Measurements from ENCODE around the gene APBA2.

The APBA2 gene

GRCh38 chr15:28875461-28876000 is 10.2 kb upstream of the APBA2 start:
- H3K4me1 Mint-ChIP-seq = peaks cover 11% of the 10 kb centered on the region
- H3K36me3 Mint-ChIP-seq (ENCODE audit: low read depth) = no peaks in the 10 kb centered on the region
- no peak for TF ChIP-seq CTCF (IDR thresholded peaks at IDR 0.05; ENCODE audit: unreplicated experiment in 3 of 3)
- peak overlapping the region in 1 of 3 experiments; percentile 27 for H3K4me3 Mint-ChIP-seq
- H3K27me3 Mint-ChIP-seq (ENCODE audit: low read depth) = no peaks in the 10 kb centered on the region
- H3K9me3 Mint-ChIP-seq = peaks cover 4% of the 10 kb centered on the region
- H3K27ac Mint-ChIP-seq = peak overlapping the region in 2 of 3 experiments; percentile 67 to 69

GRCh38 chr15:28876131-28876844 is 9.5 kb upstream of the APBA2 start:
- Mint-ChIP-seq H3K27me3 (ENCODE audit: low read depth) (no peaks in the 10 kb centered on the region), H3K4me3 (no peak overlapping the region), H3K27ac (peak overlapping the region in 2 of 3 experiments; percentile 67 to 69), H3K4me1 (peaks cover 14% of the 10 kb centered on the region), H3K9me3 (peaks cover 4% of the 10 kb centered on the region), H3K36me3 (ENCODE audit: low read depth) (no peaks in the 10 kb centered on the region)
- no peak for TF ChIP-seq CTCF (IDR thresholded peaks at IDR 0.05; ENCODE audit: unreplicated experiment in 3 of 3)

GRCh38 chr15:28876845-28877185 is 9.0 kb upstream of the APBA2 start:
- no peak overlapping the region for H3K4me3 Mint-ChIP-seq
- peaks cover 4% of the 10 kb centered on the region for H3K9me3 Mint-ChIP-seq
- no peak overlapping the region for H3K27ac Mint-ChIP-seq
- no peaks in the 10 kb centered on the region for H3K36me3 Mint-ChIP-seq (ENCODE audit: low read depth)
- TF ChIP-seq CTCF (IDR thresholded peaks at IDR 0.05; ENCODE audit: unreplicated experiment in 3 of 3) = no peak
- H3K4me1 Mint-ChIP-seq = peaks cover 16% of the 10 kb centered on the region
- no peaks in the 10 kb centered on the region for H3K27me3 Mint-ChIP-seq (ENCODE audit: low read depth)

GRCh38 chr15:28878209-28878608 is 7.6 kb upstream of the APBA2 start:
- H3K9me3 Mint-ChIP-seq = peaks cover 1% of the 10 kb centered on the region
- no peak overlapping the region for H3K4me3 Mint-ChIP-seq
- TF ChIP-seq CTCF (IDR thresholded peaks at IDR 0.05; ENCODE audit: unreplicated experiment in 3 of 3) = no peak
- H3K27ac Mint-ChIP-seq = no peak overlapping the region
- peaks cover 16% of the 10 kb centered on the region for H3K4me1 Mint-ChIP-seq
- H3K36me3 Mint-ChIP-seq (ENCODE audit: low read depth) = no peaks in the 10 kb centered on the region
- no peaks in the 10 kb centered on the region for H3K27me3 Mint-ChIP-seq (ENCODE audit: low read depth)

GRCh38 chr15:28879551-28879950 is 6.2 kb upstream of the APBA2 start:
- no peaks in the 10 kb centered on the region for H3K36me3 Mint-ChIP-seq (ENCODE audit: low read depth)
- H3K9me3 Mint-ChIP-seq = no peaks in the 10 kb centered on the region

More at GRCh38 chr15:28879551-28879950, 6.2 kb upstream of the APBA2 start:
- no peak overlapping the region for H3K27ac Mint-ChIP-seq
- no peak overlapping the region for H3K4me3 Mint-ChIP-seq
- TF ChIP-seq CTCF (IDR thresholded peaks at IDR 0.05; ENCODE audit: unreplicated experiment in 3 of 3) = no peak
- peaks cover 12% of the 10 kb centered on the region for H3K4me1 Mint-ChIP-seq
- H3K27me3 Mint-ChIP-seq (ENCODE audit: low read depth) = no peaks in the 10 kb centered on the region
